Astrocyte (in vitro differentiated cells and primary cell): Measurements from ENCODE around the gene NEURL2. TPM values are rescaled to one million over a fixed set of nuclear protein-coding genes. Genes with fewer than 3 reads are reported as not detected.
"Not testable (repeated sequence)": the region's sequence is repeated elsewhere in the genome, so short reads cannot be mapped to it uniquely, and the experiment has no call there.

Experiments used
- DNase-seq: peaks from one replicate; pipeline ENCODE4 v3.0.0-alpha.2; 2010; ENCODE audit warnings: low read depth
- FAIRE-seq: peaks from 2 replicates; lab custom pipeline; 2011; peaks lifted over from hg19 to GRCh38; lab: Jason Lieb, UNC
- H2AFZ ChIP-seq: 2 replicates; pipeline ENCODE4 v1.6.0; 2012; ENCODE audit warnings: low read depth, low read length, inconsistent platforms
- H3K27ac ChIP-seq: 2 replicates; pipeline ENCODE4 v1.5.1; 2011; ENCODE audit warnings: low read depth, low read length, inconsistent platforms
- H3K27me3 ChIP-seq: 2 replicates; pipeline ENCODE4 v1.6.0; 2011; ENCODE audit warnings: low read length, inconsistent platforms; ENCODE audit not compliant: insufficient read depth
- H3K36me3 ChIP-seq: 2 replicates; pipeline ENCODE4 v1.5.1; 2011; ENCODE audit warnings: low read length, inconsistent platforms; ENCODE audit not compliant: insufficient read depth
- H3K4me1 ChIP-seq: 2 replicates; pipeline ENCODE4 v1.5.1; 2011; ENCODE audit warnings: low read length, inconsistent platforms; ENCODE audit not compliant: insufficient read depth
- H3K4me2 ChIP-seq: 2 replicates; pipeline ENCODE4 v1.6.0; 2012; ENCODE audit warnings: low read length, inconsistent platforms
- H3K4me3 ChIP-seq: 2 replicates; pipeline ENCODE4 v1.5.1; 2011; ENCODE audit warnings: low read depth, mild to moderate bottlenecking, low read length, inconsistent platforms; ENCODE audit not compliant: insufficient read depth
- H3K79me2 ChIP-seq: 2 replicates; pipeline ENCODE4 v1.6.0; 2012; ENCODE audit warnings: mild to moderate bottlenecking, low read length, inconsistent platforms; ENCODE audit not compliant: insufficient read depth
- H3K9ac ChIP-seq: 2 replicates; pipeline ENCODE4 v1.6.0; 2012; ENCODE audit warnings: mild to moderate bottlenecking, low read length, inconsistent platforms
- H3K9me3 ChIP-seq: 2 replicates; pipeline ENCODE4 v1.5.1; 2012; ENCODE audit warnings: low read depth, mild to moderate bottlenecking, low read length, inconsistent platforms; ENCODE audit not compliant: insufficient read depth
- H4K20me1 ChIP-seq: 2 replicates; pipeline ENCODE4 v1.6.0; 2012; ENCODE audit warnings: low read length, inconsistent platforms; ENCODE audit not compliant: insufficient read depth
- H3K27ac Mint-ChIP-seq: one replicate; pipeline ENCODE4 v1.8.0; 2021; ENCODE audit warnings: mild to moderate bottlenecking, mixed read lengths; ENCODE audit not compliant: unreplicated experiment
- H3K27me3 Mint-ChIP-seq: one replicate; pipeline ENCODE4 v1.8.0; 2021; ENCODE audit warnings: low read depth, mixed read lengths; ENCODE audit not compliant: unreplicated experiment
- H3K36me3 Mint-ChIP-seq: one replicate; pipeline ENCODE4 v1.8.0; 2021; ENCODE audit warnings: low read depth, mixed read lengths; ENCODE audit not compliant: unreplicated experiment
- H3K4me1 Mint-ChIP-seq: one replicate; pipeline ENCODE4 v1.8.0; 2021; ENCODE audit warnings: low read depth, mixed read lengths; ENCODE audit not compliant: unreplicated experiment
- H3K4me3 Mint-ChIP-seq: one replicate; pipeline ENCODE4 v1.8.0; 2021; ENCODE audit warnings: mild to moderate bottlenecking, moderate library complexity, mixed read lengths; ENCODE audit not compliant: unreplicated experiment
- H3K9me3 Mint-ChIP-seq: one replicate; pipeline ENCODE4 v1.8.0; 2021; ENCODE audit warnings: mild to moderate bottlenecking, mixed read lengths; ENCODE audit not compliant: unreplicated experiment
- CTCF ChIP-seq: IDR thresholded peaks from 2 replicates; pipeline ENCODE4 v1.5.1; 2011; ENCODE audit warnings: low read depth, mild to moderate bottlenecking, inconsistent platforms, low read length, moderate library complexity; ENCODE audit not compliant: insufficient read depth
- EZH2 ChIP-seq: IDR thresholded peaks from 2 replicates; pipeline ENCODE4 v1.6.1; 2012; ENCODE audit warnings: mild to moderate bottlenecking, low read length, inconsistent platforms; ENCODE audit not compliant: insufficient read depth
- total RNA-seq: library from RNA; stranded (reverse); gene quantifications from 2 replicates; pipeline ENCODE4 v1.2.1, GENCODE V29; 2021

Gene NEURL2
- total RNA-seq, 1 donor from 2014 or later, result 6.9 TPM

- Mint-ChIP-seq H3K9me3 (no peaks in the 10 kb centered on the region), H3K27me3 (no peaks in the 10 kb centered on the region), H3K36me3 (peaks cover 7% of the 10 kb centered on the region), H3K4me3 (peak overlapping the region; percentile 95), H3K27ac (peak overlapping the region; percentile 94), H3K4me1 (peaks cover 2% of the 10 kb centered on the region)
- peak overlapping the region; percentile 91 for H2AFZ ChIP-seq
- H3K4me1 ChIP-seq, result peaks cover 14% of the 10 kb centered on the region
- H3K79me2 ChIP-seq, result peaks cover 42% of the 10 kb centered on the region
- H4K20me1 ChIP-seq, result peaks cover 49% of the 10 kb centered on the region
- DNase-seq (peak; percentile 24), FAIRE-seq (no peak)
- H3K27me3 ChIP-seq, result no peaks in the 10 kb centered on the region
- peak overlapping the region; percentile 100 for H3K27ac ChIP-seq
- no peaks in the 10 kb centered on the region for H3K9me3 ChIP-seq
- peak overlapping the region; percentile 94 for H3K4me2 ChIP-seq
- H3K4me3 ChIP-seq, result peak overlapping the region; percentile 75
- TF ChIP-seq CTCF (no peak), EZH2 (no peak)
- H3K9ac ChIP-seq, result peak overlapping the region; percentile 100
- peaks cover 9% of the 10 kb centered on the region for H3K36me3 ChIP-seq
These were observed 43.1 kb upstream of the NEURL2 start for GRCh38 chr20:45934046-45934585.

GRCh38 chr20:45933266-45934045 is 42.4 kb upstream of the NEURL2 start:
- FAIRE-seq (no peak), DNase-seq (peak; percentile 62)
- TF ChIP-seq CTCF (no peak), EZH2 (no peak)

GRCh38 chr20:45931680-45932079 is 40.7 kb upstream of the NEURL2 start:
- Histone ChIP-seq H4K20me1 (peaks cover 25% of the 10 kb centered on the region), H3K4me1 (peaks cover 13% of the 10 kb centered on the region), H3K79me2 (peaks cover 26% of the 10 kb centered on the region)
- not testable (repeated sequence) for H3K4me3 Mint-ChIP-seq, FAIRE-seq, H3K27me3 ChIP-seq, H3K4me1 Mint-ChIP-seq, H3K9me3 ChIP-seq, H3K4me3 ChIP-seq, H3K36me3 ChIP-seq, H3K27ac Mint-ChIP-seq, H3K9ac ChIP-seq, H2AFZ ChIP-seq, H3K27me3 Mint-ChIP-seq, DNase-seq, H3K9me3 Mint-ChIP-seq, H3K27ac ChIP-seq, H3K4me2 ChIP-seq, H3K36me3 Mint-ChIP-seq

More at GRCh38 chr20:45933266-45934045, 42.4 kb upstream of the NEURL2 start:
- Histone ChIP-seq H4K20me1 (peaks cover 42% of the 10 kb centered on the region), H3K79me2 (peaks cover 39% of the 10 kb centered on the region), H3K27ac (peak overlapping the region; percentile 100), H3K4me3 (peak overlapping the region; percentile 75), H3K9ac (peak overlapping the region; percentile 100), H3K9me3 (no peaks in the 10 kb centered on the region), H2AFZ (no peak overlapping the region), H3K27me3 (no peaks in the 10 kb centered on the region), H3K36me3 (peaks cover 9% of the 10 kb centered on the region), H3K4me2 (peak overlapping the region; percentile 94), H3K4me1 (peaks cover 14% of the 10 kb centered on the region)
- peak overlapping the region; percentile 94 for H3K27ac Mint-ChIP-seq
- peaks cover 2% of the 10 kb centered on the region for H3K4me1 Mint-ChIP-seq
- no peaks in the 10 kb centered on the region for H3K9me3 Mint-ChIP-seq
- H3K36me3 Mint-ChIP-seq, result peaks cover 6% of the 10 kb centered on the region
- peak overlapping the region; percentile 95 for H3K4me3 Mint-ChIP-seq
- H3K27me3 Mint-ChIP-seq, result no peaks in the 10 kb centered on the region
